GM12873 (cell line): ENCODE data around the gene NTM.

Experiments
- TF ChIP-seq, protein P1 (sequence below): IDR thresholded peaks from 2 replicates; pipeline ENCODE4 v1.5.1; 2012; ENCODE audit warnings: low read depth, mild to moderate bottlenecking, moderate library complexity, low read length, control low read depth; ENCODE audit not compliant: insufficient read depth; ENCODE audit errors: missing control alignments

The NTM gene

DNA sequence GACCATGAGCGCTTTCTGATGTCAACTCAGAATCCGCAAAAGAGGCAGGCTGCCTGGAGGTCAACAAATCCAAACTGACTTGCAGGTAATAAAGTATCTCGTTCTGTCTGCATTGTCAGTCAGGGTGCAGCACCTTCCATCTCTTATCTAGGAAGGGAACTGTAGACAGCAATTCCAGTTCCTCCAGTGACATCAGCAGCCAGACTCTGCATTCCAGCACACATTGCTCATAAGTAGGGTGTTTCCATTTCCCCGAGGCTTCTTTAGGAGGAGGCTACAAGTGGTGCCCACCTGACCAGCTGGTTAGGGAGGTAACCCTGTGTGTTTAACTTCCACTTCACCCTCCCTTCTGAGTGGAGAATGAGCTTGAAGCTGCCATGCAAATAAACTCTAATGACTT, 53.3 kb downstream of the NTM start:
- TF ChIP-seq, protein P1, sequence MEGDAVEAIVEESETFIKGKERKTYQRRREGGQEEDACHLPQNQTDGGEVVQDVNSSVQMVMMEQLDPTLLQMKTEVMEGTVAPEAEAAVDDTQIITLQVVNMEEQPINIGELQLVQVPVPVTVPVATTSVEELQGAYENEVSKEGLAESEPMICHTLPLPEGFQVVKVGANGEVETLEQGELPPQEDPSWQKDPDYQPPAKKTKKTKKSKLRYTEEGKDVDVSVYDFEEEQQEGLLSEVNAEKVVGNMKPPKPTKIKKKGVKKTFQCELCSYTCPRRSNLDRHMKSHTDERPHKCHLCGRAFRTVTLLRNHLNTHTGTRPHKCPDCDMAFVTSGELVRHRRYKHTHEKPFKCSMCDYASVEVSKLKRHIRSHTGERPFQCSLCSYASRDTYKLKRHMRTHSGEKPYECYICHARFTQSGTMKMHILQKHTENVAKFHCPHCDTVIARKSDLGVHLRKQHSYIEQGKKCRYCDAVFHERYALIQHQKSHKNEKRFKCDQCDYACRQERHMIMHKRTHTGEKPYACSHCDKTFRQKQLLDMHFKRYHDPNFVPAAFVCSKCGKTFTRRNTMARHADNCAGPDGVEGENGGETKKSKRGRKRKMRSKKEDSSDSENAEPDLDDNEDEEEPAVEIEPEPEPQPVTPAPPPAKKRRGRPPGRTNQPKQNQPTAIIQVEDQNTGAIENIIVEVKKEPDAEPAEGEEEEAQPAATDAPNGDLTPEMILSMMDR: no peak

DNA sequence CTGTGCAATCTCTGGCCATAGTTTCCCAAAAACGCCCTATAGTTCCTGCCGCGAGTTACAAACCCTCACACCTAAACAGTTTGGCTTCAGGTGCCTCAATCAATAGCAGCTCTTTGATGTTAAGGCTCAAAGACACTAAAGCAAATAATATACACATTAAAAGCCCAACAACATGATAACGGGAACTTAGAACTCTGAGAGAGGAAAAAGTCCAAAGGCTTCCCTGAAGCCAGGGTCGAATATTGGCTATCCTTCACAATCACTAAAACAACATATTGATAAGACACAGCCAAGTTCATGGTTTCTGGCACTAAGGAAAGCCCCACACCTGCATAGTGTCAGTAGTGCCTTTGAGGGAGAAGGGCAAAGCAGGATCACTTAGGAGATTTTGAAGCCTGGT, 54.9 kb downstream of the NTM start:
- TF ChIP-seq, protein P1: no peak

DNA sequence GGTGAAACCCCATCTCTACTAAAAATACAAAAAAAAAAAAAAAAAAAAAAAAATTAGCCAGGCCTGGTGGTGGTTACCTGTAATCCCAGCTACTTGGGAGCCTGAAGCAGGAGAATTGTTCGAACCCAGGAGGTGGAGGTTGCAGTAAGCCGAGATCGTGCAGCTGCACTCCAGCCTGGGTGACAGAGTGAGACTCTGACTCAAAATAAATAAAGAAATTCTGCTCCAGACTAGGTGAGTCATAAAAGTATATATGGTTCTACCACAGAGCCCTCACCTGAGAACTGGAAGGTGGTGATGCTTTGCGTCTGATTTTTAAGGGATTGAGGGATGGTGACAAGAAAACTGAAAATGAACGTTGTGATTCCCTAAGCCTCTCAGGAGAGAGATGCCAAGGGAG, 58.4 kb downstream of the NTM start:
- TF ChIP-seq, protein P1: no peak

DNA sequence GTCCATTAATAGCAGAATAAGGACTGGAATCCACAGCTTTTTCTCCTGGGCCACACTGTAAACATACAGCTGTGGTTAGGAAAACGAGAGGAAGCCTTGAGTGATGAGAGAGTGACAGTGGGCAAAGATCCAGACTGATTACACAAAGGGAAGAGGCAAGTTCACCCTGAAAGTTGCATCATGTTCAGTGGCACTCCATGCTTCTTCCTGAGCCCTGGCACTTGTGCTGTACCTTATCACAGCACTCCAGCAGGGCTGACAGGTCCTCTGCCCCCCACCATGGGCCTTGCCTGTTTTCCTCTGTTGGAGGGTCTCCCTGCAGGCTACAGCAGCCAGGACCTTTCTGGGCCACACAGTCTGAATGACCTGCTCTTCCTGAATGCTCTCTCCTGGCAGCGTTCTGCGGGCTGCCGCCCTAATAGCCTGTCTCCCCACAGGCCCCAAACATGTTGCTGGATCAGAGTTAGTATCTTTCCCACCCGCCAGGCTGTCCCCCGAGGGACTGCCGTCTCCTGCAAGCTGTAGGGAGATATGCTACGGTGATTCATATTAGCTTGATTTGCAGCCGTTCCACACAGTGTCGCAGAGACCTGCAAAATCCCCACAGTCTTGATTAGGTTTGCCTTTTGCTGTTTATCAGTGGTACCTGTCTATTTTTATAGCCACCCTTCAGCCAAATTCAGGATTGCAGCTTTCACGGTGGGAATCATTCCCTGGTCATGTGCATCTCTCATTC, 60.2 kb downstream of the NTM start:
- TF ChIP-seq, protein P1: no peak

DNA sequence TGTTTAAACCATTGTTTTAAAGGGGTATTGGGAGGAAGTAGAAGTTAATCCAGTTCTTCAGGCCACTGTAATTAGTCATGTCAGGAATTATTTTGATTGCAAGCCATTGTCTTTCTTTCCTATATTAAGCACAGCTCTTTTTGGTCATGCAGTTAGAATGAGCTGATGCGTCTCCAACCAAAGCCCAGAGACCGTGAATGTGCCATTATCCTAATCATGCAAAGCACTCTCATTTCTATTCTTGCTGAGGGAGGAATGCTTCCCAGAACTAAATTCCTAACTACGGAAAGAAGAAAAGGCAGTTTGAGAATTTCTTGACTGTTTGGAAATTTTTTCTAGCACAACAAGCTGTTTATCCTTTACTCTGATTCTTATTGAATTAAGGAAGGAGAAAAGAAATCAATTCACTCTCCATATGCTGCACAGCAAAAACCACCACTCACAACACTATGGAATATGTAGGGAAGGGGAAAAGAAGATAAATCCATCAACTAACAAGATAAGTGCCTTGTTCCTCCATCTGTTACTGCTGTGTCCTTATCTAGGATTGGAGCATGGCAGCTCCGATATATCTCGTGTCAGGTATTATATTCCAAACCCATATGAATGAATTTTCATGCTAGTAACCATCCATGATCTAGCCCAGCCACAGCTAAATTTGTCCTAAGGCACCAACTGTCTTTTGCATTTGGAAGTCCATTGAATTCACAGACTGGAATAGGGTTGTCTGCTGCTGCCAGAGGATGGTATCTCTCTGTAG, 70.8 kb downstream of the NTM start:
- TF ChIP-seq, protein P1: no peak

DNA sequence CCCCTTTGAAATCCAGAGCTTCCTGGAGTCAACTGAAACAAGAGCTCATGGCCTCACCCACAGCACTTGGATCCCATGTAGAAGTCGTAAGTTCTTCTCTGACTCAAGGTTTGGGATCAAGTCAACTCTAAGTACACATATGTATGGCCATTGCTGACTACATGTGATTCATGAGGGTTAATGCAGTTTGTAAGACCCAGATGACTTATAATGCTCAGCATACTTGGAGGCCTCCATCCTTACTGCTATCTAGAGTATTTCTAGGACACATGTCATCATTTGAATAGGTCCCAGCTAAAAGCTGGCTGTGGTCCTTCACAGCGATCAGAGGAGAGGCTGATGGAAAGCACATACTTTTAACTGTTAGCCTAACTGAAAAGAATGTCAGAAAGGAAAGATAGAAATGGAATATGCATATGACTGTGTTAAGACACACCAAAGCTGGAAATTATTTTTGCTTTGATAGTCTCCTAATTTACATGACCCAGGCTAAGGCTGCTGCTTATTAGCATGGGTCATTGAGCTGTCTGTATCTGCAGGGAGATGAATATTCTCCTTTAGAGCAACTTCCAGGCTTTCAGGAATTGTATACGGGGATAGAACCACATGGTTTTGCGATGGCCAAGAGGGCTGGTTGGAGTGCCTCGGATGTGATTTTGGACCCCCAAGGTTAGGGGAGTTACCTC, 76.3 kb downstream of the NTM start:
- TF ChIP-seq, protein P1: no peak

DNA sequence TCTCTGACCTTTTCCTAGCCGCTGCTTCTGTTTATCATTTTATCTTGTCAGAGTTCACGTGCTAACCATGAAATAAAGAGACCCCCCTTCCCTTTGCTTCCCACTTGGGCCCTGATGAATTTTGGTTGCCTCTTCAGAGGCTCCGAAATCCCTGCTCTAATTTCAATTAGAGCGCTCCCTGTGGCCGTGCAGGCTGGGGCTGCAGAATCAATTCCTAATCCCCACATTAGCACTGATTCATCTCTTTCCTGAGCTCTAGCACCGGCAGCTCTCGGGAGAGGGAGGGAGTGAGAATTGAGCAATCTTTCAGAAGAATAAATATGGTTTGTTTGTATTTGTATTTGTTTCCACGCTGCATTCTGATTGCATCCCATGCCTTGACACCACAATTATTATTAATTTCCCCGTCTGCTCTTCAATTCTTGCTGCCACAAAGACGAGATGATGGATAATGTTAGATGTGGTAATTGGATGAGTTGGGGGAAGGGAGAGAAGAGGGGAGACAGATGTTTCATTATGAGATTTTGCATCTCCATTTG, 76.9 kb downstream of the NTM start:
- TF ChIP-seq, protein P1: no peak
